HTERT RPE-1 (cell line): ENCODE measurements around the gene KYAT1.

Experiments used
- in situ Hi-C: fragments of 300-500 bp; cut with MboI; formaldehyde crosslinking; loops from 4 replicates; pipeline ENCODE4 v1.14.3; 2020; ENCODE audit warnings: low sequenced_read_pairs

KYAT1 gene

DNA sequence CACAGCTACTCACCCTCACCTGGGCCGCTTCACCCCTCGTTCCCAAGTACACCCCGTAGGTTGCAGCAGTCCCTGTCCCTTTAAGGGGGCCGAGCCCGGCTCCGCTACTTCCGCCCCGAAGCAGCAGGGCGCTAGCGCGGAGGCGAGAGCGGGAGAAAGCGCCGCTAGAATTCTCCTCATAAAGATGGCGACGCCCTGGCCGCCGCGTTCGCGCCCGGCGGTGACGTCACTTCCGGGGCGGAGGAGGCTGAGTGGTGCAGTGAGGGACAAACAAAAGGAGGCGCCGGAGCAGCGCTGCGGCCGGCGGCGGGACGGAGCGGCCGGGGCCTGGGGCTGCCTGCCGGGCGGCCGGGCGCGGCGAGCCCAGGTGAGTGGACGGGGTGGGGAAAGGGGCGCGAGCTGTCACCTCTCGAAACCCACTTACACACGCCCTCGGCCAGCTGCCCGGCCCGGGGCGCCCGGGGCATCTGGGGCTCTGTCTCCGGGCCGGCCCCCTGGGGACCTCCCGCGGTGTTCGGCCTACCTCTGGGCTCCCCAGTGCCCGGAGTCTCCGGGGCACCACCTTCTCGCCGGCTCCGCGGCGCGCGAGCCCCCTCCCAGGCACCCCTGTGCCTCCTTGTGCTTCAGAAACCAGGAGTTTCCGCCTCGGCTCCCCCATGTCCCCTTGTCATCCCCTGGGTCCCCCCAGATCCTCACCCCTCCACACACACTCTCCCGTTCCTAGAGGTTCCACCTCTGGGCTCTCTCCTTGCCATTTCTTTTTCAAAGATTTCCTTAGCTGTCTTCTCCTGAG, at the start of gene KYAT1, which contains the start of gene LRRC8A:
KYAT1 (minus strand) TSS at position 67 of the 793 bp plus-strand sequence. CDS start 36,545 bp downstream, outside the sequence.
LRRC8A (plus strand) TSS at position 250 of the 793 bp plus-strand sequence. CDS start 25,032 bp downstream, outside the sequence.
- in situ Hi-C loops = no loop called here

DNA sequence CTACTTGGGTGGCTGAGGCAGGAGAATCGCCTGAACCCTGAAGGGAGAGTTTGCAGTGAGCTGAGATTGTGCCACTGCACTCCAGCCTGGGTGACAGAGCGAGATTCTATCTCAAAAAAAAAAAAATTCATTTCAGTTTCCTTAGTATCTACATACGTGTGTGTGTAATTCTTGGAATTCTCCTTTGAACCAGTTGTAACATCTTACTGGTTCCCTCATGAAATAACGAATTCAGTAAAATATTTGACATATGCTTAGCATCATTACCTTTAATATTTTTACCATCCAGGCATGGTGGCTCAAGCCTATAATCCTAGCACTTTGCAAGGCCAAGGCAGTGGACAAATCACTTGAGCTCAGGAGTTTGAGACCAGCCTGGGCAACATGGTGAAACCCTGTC, 47.8 kb upstream of the KYAT1 start:
- in situ Hi-C loops = no loop called here

DNA sequence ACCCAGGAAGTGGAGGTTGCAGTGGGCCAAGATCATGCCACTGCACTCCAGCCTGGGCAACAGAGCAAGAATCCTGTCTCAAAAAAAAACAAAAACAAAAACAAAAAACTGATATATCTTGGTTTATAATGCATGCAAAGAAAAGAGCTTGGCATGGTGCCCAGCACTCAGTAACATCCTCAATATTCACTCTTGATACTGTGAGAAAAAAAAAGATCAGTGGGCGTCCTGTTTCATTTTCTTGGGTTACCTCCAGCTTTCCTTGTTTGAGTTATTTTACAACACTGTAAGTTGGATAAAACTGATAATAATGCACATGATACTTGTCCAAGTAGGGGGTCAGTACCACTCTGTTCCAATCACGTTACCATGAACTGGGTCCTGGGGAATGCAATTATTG, 46.9 kb upstream of the KYAT1 start:
- in situ Hi-C loops = no loop called here

DNA sequence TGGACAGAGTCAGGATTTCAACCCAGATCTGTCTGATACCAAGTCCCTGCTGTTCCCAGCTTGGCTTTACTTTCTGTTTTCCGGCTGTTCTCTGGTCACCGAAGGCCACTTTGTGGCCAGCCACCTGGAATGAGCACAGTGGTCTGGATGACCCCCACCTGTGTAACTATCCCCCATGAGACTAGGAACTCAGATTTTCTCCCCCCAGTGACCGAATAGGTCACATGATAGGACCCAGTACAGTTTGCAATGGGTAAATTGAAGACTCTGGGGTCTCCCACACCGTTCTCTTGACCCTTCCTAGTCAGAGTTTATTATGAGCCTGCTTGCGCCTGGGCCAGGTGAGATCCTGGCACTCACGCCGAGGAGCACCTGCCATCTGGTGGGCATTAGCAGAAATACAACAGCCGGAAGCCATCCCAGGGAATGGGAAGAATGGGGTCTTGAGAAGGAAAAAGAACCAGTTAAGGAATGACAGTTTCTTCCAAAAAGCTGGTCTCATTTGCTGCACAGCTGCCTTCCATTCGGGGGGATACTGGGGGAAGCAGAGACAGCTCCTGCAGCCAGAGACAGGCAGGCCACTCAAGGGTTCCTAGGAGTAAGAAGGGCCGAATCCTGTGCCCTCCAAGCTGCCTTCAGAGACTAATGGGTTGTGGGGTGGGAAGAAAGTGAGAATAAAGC, 46.1 kb upstream of the KYAT1 start:
- in situ Hi-C loops = no loop called here

DNA sequence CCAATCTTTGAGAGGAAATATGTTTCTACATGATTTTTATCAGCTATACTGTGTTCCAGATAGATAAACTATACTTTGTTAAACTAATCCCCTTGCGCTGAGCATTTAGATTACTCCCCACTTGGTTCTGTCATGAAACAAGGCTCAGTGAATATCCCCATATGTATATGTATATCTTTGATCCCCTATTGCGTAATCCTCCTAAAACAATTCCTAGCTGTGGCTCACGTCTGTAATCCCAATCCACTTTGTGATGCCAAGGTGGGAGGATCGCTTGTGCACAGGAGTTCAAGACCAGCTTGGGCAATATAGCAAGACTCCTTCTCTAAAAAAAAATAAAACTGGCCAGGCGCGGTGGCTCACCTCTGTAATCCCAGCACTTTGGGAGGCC, 41.7 kb upstream of the KYAT1 start:
- in situ Hi-C loops = no loop called here

DNA sequence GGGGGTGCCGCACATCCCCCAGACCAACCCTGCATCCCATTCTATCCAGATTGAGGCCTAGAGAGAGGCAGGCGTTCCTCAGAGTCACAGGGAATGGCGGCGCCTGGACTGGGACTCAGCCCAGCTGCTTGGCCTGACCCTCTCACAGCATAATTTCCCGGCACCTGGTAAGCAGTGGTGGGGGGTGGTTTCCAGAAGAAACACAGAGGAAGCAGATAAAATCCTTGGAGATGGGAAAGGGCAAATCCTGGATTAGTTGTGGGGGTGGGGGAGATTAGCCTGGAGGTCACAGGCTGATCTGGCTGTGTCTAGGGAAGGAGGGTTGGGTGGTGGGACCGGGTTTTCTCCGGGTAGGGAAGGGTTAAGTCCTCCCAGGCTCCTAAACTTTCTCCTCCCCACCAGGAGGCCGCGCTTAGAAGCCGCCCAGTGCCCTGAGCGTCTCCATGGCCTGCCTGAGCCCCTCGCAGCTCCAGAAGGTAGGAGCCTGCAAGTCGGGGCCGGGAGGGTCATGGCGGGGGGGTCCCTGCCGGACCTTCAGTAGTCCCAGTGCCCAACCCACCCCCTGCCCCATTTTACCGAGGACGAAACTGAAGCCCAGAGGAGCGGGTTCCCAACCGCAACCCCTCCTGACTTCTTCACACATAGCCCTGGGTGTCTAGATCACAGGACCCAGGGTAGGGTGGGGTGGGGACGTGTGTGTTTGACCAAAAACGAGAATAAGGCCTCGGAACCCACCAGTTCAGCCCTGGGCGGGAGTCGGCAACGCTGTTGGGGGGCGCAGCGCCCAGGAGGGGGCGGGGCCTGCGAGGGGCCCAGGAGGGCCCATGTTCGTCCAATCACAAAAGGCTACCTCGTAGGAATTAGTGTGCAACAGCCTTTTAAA, 40.4 kb upstream of the KYAT1 start:
- in situ Hi-C loops = no loop called here

DNA sequence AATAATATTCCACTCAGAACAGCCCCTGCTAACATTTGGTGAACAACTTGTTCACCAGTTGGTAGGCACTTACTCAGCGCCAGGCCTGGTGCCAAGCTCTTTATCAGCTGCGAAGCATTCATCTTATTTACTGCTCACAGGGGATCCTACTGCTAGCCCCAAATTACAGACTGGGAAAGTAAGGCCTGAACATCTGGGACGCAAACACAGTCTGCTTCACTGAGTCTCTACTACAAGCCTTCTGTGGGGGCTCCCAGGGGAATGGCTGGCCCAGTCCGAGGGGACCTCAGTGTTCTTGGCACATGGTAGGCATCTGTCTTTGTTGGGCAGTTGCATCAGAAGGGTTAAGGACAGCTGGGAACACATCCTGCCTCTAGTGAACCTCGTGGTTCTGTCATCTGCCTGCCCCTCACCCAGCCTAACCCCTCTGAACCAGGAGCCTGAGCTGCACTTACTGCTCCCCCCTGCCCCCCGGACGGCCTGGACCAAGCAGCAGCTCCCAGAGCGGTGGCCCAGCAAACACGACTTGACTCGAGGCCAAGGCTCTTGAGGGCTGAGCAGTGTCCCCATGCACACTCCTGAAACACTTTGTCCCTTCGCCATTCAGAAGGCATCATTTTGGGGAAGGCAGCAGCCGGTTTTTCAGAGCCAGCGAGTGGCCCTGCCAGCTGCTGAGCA, 38.8 kb upstream of the KYAT1 start, which contains the start of gene PHYHD1:
PHYHD1 (plus strand) TSS at position 602 of the 678 bp plus-strand sequence. CDS start 1,342 bp downstream, outside the sequence.
- in situ Hi-C loops = no loop called here

DNA sequence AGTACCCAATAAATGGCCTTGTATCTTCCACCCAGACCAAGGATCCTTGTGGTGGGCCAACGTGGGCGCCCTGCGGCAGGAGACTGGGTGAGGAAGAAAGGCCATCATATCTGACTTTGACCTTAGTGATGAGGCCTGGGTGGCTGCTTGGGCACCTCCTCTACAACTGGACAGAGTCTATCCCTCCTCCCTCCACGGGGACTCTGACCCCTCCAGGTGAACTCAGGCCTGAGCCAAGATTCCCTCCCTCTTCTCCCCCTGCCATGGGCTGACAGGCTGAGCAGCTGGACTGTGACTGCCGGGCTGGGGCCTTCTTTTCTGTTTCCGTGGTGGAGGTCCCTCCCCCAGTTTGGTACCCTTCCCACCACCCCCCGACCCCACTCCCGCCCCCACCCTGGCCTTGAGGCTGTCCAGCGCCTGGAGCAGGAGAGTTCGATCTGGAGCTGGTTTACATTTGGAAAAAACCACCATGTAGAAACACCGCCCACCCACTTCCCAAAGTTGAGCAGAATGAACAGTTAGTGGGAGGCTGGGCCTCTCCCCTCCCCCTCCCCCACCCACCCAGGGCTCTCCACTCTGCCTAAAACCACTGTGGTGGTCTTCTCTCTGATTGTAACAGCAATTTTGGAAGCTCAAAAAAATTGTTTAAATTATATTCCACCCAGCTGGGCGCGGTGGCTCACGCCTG, 37.8 kb upstream of the KYAT1 start:
- in situ Hi-C loops = no loop called here

DNA sequence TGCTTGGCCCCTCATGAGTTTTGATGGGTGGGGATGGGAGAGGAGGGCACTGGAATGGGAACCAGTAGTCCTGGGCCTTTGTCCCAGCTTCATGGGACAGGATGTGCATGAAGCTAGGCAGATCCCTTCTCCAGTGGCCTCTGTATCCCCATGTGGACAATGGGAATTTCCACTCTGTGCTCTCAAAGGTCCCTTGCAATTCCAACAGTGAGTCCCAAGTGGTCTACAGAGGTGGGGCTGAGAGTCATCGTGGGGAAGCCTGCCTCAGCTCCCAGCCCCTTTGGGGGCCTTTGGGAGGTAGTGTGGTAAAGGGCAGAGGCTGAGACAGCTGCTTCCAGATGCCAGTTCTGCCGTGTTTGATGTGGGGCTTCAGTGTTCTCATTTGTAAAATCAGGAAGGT, 37.2 kb upstream of the KYAT1 start:
- in situ Hi-C loops = no loop called here

DNA sequence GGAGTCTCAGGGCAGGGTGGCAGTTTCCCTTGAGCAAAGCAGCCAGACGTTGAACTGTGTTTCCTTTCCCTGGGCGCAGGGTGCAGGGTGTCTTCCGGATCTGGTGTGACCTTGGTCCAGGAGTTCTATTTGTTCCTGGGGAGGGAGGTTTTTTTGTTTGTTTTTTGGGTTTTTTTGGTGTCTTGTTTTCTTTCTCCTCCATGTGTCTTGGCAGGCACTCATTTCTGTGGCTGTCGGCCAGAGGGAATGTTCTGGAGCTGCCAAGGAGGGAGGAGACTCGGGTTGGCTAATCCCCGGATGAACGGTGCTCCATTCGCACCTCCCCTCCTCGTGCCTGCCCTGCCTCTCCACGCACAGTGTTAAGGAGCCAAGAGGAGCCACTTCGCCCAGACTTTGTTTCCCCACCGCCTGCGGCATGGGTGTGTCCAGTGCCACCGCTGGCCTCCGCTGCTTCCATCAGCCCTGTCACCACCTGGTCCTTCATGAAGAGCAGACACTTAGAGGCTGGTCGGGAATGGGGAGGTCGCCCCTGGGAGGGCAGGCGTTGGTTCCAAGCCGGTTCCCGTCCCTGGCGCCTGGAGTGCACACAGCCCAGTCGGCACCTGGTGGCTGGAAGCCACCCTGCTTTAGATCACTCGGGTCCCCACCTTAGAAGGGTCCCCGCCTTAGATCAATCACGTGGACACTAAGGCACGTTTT, 35.5 kb upstream of the KYAT1 start:
- in situ Hi-C loops = no loop called here

DNA sequence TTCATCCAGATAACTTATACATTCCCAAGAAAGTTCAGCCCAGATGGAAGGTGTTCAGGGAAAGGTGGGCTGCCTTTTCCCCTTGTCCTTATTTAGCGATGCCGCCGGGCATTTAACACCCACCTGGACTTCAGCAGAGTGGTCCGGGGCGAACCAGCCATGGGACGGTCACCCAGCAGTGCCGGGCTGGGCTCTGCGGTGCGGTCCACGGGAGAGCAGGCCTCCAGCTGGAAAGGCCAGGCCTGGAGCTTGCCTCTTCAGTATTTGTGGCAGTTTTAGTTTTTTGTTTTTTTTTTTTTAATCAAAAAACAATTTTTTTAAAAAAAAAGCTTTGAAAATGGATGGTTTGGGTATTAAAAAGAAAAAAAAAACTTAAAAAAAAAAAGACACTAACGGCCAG, 35.0 kb upstream of the KYAT1 start:
- in situ Hi-C loops = no loop called here

DNA sequence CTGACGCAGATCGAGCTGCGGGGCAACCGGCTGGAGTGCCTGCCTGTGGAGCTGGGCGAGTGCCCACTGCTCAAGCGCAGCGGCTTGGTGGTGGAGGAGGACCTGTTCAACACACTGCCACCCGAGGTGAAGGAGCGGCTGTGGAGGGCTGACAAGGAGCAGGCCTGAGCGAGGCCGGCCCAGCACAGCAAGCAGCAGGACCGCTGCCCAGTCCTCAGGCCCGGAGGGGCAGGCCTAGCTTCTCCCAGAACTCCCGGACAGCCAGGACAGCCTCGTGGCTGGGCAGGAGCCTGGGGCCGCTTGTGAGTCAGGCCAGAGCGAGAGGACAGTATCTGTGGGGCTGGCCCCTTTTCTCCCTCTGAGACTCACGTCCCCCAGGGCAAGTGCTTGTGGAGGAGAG, 34.5 kb upstream of the KYAT1 start:
- in situ Hi-C loops = no loop called here

DNA sequence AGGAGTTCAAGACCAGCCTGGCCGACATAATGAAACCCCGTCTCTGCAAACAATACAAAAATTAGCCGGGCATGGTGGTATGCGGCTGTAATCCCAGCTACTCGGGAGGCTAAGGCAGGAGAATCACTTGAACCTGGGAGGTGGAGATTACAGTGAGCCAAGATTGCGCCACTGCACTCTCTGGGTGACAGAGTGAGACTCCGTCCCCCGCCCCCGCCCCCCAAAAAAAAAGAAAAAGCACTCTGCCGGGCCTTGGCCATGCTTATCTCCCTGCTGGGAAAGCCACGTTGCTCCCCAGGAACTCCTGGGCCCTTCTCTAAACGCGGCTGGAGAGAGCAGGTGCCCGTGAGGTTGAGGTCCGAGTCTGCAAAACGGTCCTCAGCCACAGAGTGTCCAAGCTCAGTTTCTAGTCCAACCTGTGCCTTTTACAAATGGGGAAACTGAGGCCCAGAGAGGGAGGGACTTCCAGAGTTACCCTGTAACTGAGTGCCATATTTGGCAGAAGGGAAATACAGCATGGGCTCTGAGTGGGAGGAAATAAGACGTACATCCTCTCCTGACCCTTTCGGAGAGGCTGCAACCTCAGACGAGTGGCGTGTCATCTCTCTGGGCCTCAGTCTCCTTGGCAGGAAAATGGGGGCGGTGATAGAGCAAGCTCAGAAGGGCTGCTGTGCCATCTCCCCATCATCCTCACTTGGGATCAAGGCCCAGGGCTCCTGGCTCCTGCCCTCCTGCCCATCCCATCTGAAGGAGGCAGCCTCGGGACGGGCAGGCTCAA, 32.4 kb upstream of the KYAT1 start:
- in situ Hi-C loops = no loop called here

DNA sequence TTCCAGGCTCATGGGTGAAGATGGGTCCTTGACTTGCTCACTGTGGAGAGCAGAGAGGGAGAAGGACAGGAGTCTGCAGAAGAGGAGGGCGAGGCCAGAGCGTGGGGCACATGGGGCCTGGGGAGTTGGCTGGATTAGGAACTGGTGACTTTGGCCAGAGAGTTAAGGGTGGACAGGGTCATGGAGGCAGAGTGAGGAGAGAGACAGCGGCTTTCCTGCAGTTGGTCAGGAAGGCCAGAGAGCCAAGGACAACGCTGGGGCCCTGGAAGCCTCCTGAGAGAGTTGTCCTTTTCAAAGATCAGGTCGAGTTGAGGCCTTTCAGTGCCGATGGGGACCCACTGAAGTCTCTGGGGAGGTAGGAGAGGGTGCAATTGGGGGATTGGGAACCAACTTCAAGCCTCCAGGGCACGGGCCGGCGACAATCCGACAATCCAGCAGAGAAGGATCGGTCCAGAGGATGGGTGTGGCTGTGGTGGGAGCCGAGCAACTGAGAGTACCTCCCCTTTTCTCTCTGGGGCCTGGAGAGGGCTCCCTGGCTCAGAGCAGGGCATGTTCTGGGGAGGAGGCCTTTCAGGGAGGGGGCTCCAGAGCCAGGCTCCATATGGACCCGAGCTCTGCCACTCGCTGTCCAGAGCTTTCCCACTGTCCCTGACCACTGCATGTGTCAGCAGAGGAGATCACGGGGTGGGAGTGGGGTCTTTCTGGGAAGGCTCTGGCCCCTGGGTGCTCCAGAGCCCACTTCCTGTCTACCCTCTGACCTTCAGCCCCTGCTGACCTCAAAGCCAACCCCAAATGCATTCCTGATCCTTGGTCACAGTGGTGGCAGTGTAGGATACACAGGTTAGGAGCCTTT, 31.5 kb upstream of the KYAT1 start:
- in situ Hi-C loops = no loop called here

DNA sequence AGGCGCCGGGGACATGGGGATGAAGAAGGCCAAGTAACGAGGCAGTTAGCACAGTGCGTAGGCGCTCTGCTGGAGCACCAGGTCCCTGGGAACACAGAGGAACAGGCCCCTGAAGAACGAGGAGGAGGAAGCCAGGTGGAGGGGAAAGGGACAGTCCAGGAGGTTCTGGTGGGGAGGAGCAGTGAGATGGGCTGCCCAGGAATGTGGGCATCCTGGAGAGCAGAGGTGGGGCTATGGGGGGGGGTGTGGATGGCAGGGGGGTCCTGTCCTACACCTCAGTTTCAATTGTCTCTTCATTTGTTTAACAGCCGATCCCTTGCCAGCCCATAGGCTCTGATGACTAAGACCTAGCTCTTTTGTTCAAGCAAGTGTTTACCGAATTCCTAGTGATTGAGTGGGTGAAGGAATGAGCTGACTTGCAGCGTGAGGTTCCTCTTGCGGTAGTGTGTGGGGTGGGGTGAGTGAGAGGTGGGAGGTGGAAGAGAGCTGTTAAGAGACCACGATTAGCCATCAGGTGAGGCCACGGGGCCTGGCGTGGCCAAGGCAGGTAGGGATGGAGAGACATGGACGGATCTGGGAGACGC, 30.6 kb upstream of the KYAT1 start:
- in situ Hi-C loops = no loop called here

DNA sequence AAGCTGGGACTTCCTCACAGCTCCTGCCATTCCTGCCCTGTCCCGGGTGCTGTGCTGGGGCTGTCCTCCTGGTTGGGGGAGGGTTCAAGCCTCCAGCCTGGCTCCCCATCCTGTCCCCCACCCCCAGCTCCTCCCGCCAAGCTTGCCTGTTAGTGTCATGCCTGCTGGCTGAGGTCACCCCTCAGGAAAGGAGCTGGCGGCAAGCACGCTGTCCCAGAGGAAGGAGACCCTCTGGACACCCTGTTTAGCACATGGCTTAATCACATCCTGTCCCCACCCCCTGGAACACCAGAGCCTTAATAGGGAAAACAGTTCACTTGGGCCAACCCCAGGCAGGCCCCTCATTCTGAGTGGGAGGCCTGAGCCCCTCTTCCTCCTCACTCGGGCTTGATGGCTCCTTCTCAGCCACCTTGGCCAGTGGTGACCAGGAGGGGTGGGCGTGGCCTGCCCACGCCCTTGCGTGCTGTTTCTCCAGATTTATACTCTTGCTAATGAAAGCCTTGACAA, 29.8 kb upstream of the KYAT1 start:
- in situ Hi-C loops = no loop called here

DNA sequence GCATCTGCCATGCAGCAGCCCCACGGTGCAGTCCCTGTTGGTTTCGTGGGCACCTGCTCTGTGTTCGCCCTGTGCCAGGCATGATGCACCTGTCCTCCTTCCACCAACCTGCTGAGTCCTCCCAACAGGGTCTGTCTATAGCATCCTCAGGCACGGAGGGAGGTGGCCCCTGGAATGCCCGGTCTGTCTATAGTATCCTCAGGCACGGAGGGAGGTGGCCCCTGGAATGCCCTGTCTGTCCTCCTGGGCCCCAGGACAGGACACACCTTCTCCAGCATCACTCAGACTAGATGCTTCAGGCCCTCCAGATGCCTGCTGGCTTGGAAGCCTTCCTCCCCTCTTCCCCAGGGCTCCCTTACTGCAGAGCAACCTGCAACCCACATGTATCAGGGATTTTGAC, 29.2 kb upstream of the KYAT1 start:
- in situ Hi-C loops = no loop called here
